Liver (tissue), 9 donors: Measurements from ENCODE around the gene TAB3. TPM values are rescaled to one million over a fixed set of nuclear protein-coding genes. Genes with fewer than 3 reads are reported as not detected.

Experiments used
- DNase-seq: peaks from one replicate; pipeline ENCODE4 v3.0.0-alpha.2; 2017; ENCODE audit warnings: low spot score
- H3K27ac ChIP-seq, 2 donors: one replicate each; pipeline ENCODE4 v1.7.0; 2013; ENCODE audit warnings: inconsistent platforms in 2 of 2, low read length in 2 of 2, control low read depth in 1 of 2, low read depth in 1 of 2, mild to moderate bottlenecking in 1 of 2
- H3K27me3 ChIP-seq, 4 donors: one replicate each; pipeline versions ENCODE4 v1.6.1 to v1.7.0; 2013; ENCODE audit warnings: low read length in 3 of 4, inconsistent platforms in 1 of 4, mild to moderate bottlenecking in 1 of 4, moderate library complexity in 1 of 4; ENCODE audit not compliant: control insufficient read depth in 4 of 4, insufficient read depth in 4 of 4
- H3K36me3 ChIP-seq, 4 donors: one replicate each; pipeline versions ENCODE4 v1.6.1 to v1.7.0; 2013; ENCODE audit warnings: low read length in 3 of 4, mild to moderate bottlenecking in 3 of 4, low read depth in 1 of 4, moderate library complexity in 1 of 4; ENCODE audit not compliant: control insufficient read depth in 4 of 4, insufficient read depth in 3 of 4
- H3K4me1 ChIP-seq, 4 donors: one replicate each; pipeline versions ENCODE4 v1.6.1 to v1.7.0; 2013; ENCODE audit warnings: low read length in 3 of 4, mild to moderate bottlenecking in 3 of 4, moderate library complexity in 1 of 4; ENCODE audit not compliant: control insufficient read depth in 4 of 4, insufficient read depth in 4 of 4
- H3K4me3 ChIP-seq, 3 donors: one replicate each; pipeline versions ENCODE4 v1.6.1 to v1.7.0; 2013; ENCODE audit warnings: low read length in 3 of 3, control low read depth in 1 of 3, low read depth in 1 of 3, mild to moderate bottlenecking in 1 of 3
- H3K9ac ChIP-seq, 2 donors: one replicate each; pipeline ENCODE4 v1.7.0; 2013; ENCODE audit warnings: low read length in 2 of 2, mild to moderate bottlenecking in 2 of 2, moderate library complexity in 2 of 2, control low read depth in 1 of 2, low read depth in 1 of 2
- H3K9me3 ChIP-seq, 4 donors: one replicate each; pipeline versions ENCODE4 v1.6.1 to v1.7.0; 2013; ENCODE audit warnings: low read length in 3 of 4; ENCODE audit not compliant: control insufficient read depth in 4 of 4
- CTCF ChIP-seq: fragments of 150-350 bp; IDR thresholded peaks from 2 replicates; pipeline ENCODE4 v1.5.1; 2017; ENCODE audit warnings: improper control_type of control experiment, low read depth, low read length; ENCODE audit not compliant: missing input control
- EGR1 ChIP-seq, 2 donors: IDR thresholded peaks; 2 replicates each; pipeline ENCODE4 v1.6.1; 2016 to 2018; ENCODE audit warnings: antibody characterized with exemption in 2 of 2, low read depth in 2 of 2
- FOXA1 ChIP-seq: IDR thresholded peaks from 2 replicates; pipeline ENCODE4 v1.6.1; 2016; ENCODE audit warnings: antibody characterized with exemption
- FOXA2 ChIP-seq: IDR thresholded peaks from 2 replicates; pipeline ENCODE4 v1.6.1; 2016; ENCODE audit warnings: antibody characterized with exemption
- GABPA ChIP-seq, 2 donors: IDR thresholded peaks in 1 of 2; conservative IDR thresholded peaks in 1 of 2; 2 replicates each; pipeline ENCODE4 v1.6.1; 2016; ENCODE audit warnings: antibody characterized with exemption in 2 of 2, mild to moderate bottlenecking in 1 of 2, moderate library complexity in 1 of 2
- HNF4A ChIP-seq, 2 donors: conservative IDR thresholded peaks; 2 replicates each; pipeline ENCODE4 v1.6.1; 2016; ENCODE audit warnings: antibody characterized with exemption in 2 of 2, mild to moderate bottlenecking in 2 of 2
- HNF4G ChIP-seq: IDR thresholded peaks from 2 replicates; pipeline ENCODE4 v1.6.1; 2016; ENCODE audit warnings: antibody characterized with exemption
- JUND ChIP-seq, 2 donors: IDR thresholded peaks; 2 replicates each; pipeline ENCODE4 v1.6.1; 2016; ENCODE audit warnings: antibody characterized with exemption in 2 of 2
- MAX ChIP-seq: IDR thresholded peaks from 2 replicates; pipeline ENCODE4 v1.6.1; 2016; ENCODE audit warnings: antibody characterized with exemption
- NR2F2 ChIP-seq: IDR thresholded peaks from 2 replicates; pipeline ENCODE4 v1.6.1; 2016; ENCODE audit warnings: antibody characterized with exemption
- RAD21 ChIP-seq, 2 donors: IDR thresholded peaks; 2 replicates each; pipeline ENCODE4 v1.6.1; 2016; ENCODE audit warnings: antibody characterized with exemption in 2 of 2, mild to moderate bottlenecking in 2 of 2
- REST ChIP-seq: IDR thresholded peaks from 2 replicates; pipeline ENCODE4 v1.6.1; 2016; ENCODE audit warnings: antibody characterized with exemption, mild to moderate bottlenecking
- RXRA ChIP-seq, 2 donors: IDR thresholded peaks; 2 replicates each; pipeline ENCODE4 v1.6.1; 2017 to 2018; ENCODE audit warnings: antibody characterized with exemption in 2 of 2, mild to moderate bottlenecking in 1 of 2
- SP1 ChIP-seq: IDR thresholded peaks from 2 replicates; pipeline ENCODE4 v1.6.1; 2018; ENCODE audit warnings: antibody characterized with exemption, mild to moderate bottlenecking
- TAF1 ChIP-seq: conservative IDR thresholded peaks from 2 replicates; pipeline ENCODE4 v1.6.1; 2016; ENCODE audit warnings: antibody characterized with exemption, mild to moderate bottlenecking
- YY1 ChIP-seq: IDR thresholded peaks from 2 replicates; pipeline ENCODE4 v1.6.1; 2016; ENCODE audit warnings: antibody characterized with exemption, mild to moderate bottlenecking
- WGBS: extraction: QIAGEN DNeasy Blood & Tissue Kit; methylation state at CpG from one replicate; pipeline ENCODE4 v1.1.7; 2013; 5-methylcytosine and 5-hydroxymethylcytosine counted together
- polyA plus RNA-seq, 2 donors: library from polyadenylated mRNA; stranded (reverse) in 1 of 2; unstranded in 1 of 2; fragments of 200-250 nt in 1 of 2; fragments of >200 nt in 1 of 2; fragmentation: Nextera tagmentation in 1 of 2; extraction: Ambion mirVana in 1 of 2; gene quantifications; one replicate each; pipeline versions ENCODE4 v1.2.1 to v1.2.3, GENCODE V29; 2013 to 2015
- total RNA-seq, 2 donors: library from RNA; depleted of rRNA; stranded (reverse); fragments of >200 nt; gene quantifications; one replicate each; pipeline ENCODE4 v1.2.3, GENCODE V29; 2014
- TF ChIP-seq, protein P1 (sequence below): IDR thresholded peaks from 2 replicates; pipeline ENCODE4 v1.6.1; 2016; ENCODE audit warnings: antibody characterized with exemption
- TF ChIP-seq, protein P2 (sequence below): IDR thresholded peaks from 2 replicates; pipeline ENCODE4 v1.6.1; 2016; ENCODE audit warnings: antibody characterized with exemption
- donor health status: healthy.
- donor health status: healthy.
- donor health status: healthy.
- donor health status: healthy.
- donor health status: healthy.

TAB3 gene
- total and polyA plus RNA-seq, 4 donors: 10.0 to 32.2 (median 17.4) TPM

DNA sequence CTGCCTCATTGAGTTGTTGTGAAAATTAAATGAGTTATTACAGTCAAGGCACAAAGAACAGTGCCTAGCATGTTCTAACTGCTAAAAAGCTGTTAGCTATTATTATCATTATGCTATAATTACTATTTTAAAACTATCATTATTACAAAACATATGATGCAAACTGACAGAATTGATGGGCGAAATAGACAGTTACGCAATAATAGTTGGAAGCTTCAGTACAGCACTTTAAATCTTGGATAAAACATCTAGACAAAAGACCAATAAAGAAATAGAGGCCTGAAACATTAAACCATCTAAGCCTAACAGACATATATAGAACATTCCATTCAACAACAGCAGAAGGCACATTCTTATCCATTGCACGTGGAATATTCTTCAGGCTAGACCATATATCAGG lies 73.0 kb downstream of the TAB3 start:
- Histone ChIP-seq H3K9ac (no peak overlapping the region), H3K4me1 (no peaks in the 10 kb centered on the region), H3K36me3 (no peaks in the 10 kb centered on the region), H3K27ac (no peak overlapping the region), H3K4me3 (no peak overlapping the region), H3K9me3 (no peaks in the 10 kb centered on the region), H3K27me3 (no peaks in the 10 kb centered on the region)
- TF ChIP-seq FOXA1: no peak
- no peak for TF ChIP-seq GABPA (IDR thresholded peaks at IDR 0.05 in 1 of 2, conservative IDR thresholded peaks at IDR 0.05 in 1 of 2)
- no peak for TF ChIP-seq FOXA2
- no peak for TF ChIP-seq MAX
- TF ChIP-seq JUND (IDR thresholded peaks at IDR 0.05): no peak
- TF ChIP-seq EGR1 (IDR thresholded peaks at IDR 0.05; ENCODE audit: low read depth in 2 of 2): no peak
- TF ChIP-seq RXRA (IDR thresholded peaks at IDR 0.05): no peak
- no peak for TF ChIP-seq CTCF
- no peak for TF ChIP-seq HNF4A (conservative IDR thresholded peaks at IDR 0.05)
- WGBS: 74% methylated on average over 3 of the region's 3 CpGs
- DNase-seq: no peak

DNA sequence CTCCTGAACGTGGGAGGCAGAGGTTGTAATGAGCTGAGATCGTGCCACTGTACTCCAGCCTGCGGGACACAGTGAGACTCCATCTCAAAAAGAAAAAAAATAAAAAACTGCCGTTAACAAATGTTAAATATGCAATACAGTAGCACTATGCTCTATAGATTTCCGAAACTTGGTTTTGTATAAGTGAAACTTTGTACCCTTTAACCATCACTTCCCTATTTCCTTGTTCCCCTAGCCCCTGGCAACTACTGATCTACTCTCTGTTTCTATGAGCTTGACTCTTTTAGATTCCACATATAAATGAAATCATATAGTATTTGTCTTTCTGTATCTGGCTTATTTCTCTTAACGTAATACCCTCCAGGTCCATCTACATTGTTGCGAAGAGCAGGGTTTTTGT lies 74.1 kb downstream of the TAB3 start:
- TF ChIP-seq TAF1 (no peak), JUND (IDR thresholded peaks at IDR 0.05) (no peak), RAD21 (IDR thresholded peaks at IDR 0.05) (no peak)
- no peaks in the 10 kb centered on the region for H3K9me3 ChIP-seq
- 87% methylated on average over 7 of the region's 7 CpGs for WGBS

GRCh38 chrX:30812326-30812725 lies 76.7 kb downstream of the TAB3 start:
- 88% methylated on average over 1 of the region's 1 CpG for WGBS

More for the DNA sequence above, 74.1 kb downstream of the TAB3 start:
- Histone ChIP-seq H3K27ac (no peak overlapping the region), H3K4me1 (no peaks in the 10 kb centered on the region), H3K4me3 (no peak overlapping the region), H3K27me3 (no peaks in the 10 kb centered on the region), H3K36me3 (no peaks in the 10 kb centered on the region), H3K9ac (no peak overlapping the region)
- no peak for DNase-seq

More at GRCh38 chrX:30812326-30812725, 76.7 kb downstream of the TAB3 start:
- H3K36me3 ChIP-seq: no peaks in the 10 kb centered on the region
- H3K27ac ChIP-seq: no peak overlapping the region
- H3K9me3 ChIP-seq: no peaks in the 10 kb centered on the region
- TF ChIP-seq TAF1 (no peak), CTCF (no peak), NR2F2 (no peak), MAX (no peak), RAD21 (IDR thresholded peaks at IDR 0.05) (no peak), FOXA1 (no peak), SP1 (no peak), YY1 (no peak), HNF4G (no peak), JUND (IDR thresholded peaks at IDR 0.05) (no peak), REST (no peak), FOXA2 (no peak)
- TF ChIP-seq, protein P1, sequence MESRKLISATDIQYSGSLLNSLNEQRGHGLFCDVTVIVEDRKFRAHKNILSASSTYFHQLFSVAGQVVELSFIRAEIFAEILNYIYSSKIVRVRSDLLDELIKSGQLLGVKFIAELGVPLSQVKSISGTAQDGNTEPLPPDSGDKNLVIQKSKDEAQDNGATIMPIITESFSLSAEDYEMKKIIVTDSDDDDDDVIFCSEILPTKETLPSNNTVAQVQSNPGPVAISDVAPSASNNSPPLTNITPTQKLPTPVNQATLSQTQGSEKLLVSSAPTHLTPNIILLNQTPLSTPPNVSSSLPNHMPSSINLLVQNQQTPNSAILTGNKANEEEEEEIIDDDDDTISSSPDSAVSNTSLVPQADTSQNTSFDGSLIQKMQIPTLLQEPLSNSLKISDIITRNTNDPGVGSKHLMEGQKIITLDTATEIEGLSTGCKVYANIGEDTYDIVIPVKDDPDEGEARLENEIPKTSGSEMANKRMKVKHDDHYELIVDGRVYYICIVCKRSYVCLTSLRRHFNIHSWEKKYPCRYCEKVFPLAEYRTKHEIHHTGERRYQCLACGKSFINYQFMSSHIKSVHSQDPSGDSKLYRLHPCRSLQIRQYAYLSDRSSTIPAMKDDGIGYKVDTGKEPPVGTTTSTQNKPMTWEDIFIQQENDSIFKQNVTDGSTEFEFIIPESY: no peak
- TF ChIP-seq, protein P2, sequence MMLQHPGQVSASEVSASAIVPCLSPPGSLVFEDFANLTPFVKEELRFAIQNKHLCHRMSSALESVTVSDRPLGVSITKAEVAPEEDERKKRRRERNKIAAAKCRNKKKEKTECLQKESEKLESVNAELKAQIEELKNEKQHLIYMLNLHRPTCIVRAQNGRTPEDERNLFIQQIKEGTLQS: no peak
- no peak for DNase-seq
- H3K4me1 ChIP-seq: no peaks in the 10 kb centered on the region
- no peaks in the 10 kb centered on the region for H3K27me3 ChIP-seq
- no peak overlapping the region for H3K4me3 ChIP-seq
- H3K9ac ChIP-seq: no peak overlapping the region
